Stimulated activated CD8-positive, alpha-beta memory T cell treated with anti-CD3 and anti-CD28 coated beads, Interleukin-2, amount 100 ng/mL, for 48 hours (primary cell): ENCODE results near the gene RFC4.
"Not testable (repeated sequence)": the region's sequence is repeated elsewhere in the genome, so short reads cannot be mapped to it uniquely, and the experiment has no call there.

Experiments
- DNase-seq, 2 donors: peaks; one replicate each; pipeline ENCODE4 v3.0.0-alpha.2; 2020; ENCODE audit warnings: low read depth in 2 of 2

Gene RFC4

DNA sequence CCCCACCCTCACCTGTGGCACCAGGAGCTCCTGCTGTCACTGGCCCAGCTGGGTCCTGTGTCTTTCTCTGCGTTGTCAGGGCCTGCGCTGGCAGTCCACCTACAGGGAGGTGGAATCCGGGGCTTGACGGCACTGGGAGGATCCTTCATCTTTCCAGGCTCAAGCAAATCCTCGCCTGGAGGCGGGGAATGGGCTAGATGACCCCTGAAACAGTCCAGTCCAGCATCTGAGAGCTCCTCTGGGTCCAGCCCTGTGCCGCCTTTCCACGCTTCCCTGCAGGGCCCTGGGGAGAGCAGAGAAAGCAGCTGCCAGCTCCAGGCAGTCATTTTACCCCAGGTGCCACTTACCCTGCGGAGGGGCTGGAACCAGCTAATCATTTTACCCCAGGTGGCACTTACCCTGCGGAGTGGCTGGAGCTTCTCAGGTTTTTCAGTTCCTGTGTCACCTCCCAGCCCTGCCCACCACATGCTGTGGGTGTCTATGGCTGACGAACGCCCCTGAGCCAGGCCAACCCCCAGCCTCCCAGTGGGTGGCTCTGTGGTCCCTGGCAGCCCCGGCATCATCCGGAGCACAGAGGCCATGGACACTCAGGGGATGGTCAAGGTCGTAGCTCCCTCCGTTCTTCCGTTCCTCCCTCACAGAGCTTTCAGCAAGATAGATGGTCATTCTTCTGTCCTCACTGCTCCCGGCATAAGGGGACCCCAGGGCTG lies 18.3 kb upstream of the RFC4 start:
- no peak for DNase-seq

DNA sequence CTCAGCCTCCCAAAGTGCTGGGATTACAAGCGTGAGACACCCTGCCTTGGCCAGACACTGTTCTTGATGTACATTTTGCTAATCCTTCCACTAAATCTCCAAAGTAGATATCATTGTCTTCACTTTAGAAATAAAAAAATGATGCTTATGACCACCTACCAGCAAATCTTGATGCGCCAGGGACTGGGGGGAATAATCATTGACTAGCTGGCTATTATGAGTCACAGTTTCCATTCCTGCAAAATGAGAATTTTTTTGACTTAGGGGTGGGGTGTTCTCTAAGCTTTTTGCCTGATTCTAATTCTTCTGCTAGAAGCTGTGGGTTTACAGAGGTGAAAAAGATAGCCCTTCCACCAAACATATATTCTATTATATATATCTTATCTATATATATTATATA lies 17.1 kb upstream of the RFC4 start:
- no peak for DNase-seq

DNA sequence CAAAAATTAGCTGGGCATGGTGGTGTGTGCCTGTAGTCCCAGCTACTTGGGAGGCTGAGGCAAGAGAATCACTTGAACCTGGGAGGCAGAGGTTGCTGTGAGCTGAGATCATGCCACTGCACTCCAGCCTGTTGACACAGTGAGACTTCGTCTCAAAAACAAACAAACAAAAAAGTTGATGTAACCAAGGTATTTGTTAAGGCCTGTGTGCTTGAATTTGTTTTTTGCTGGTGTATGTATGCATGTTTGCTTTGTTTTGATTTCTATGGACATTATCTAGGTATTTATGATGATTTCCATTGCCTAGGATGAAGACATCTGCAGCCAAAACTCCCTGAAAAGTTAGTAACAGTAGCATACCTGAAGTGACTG lies 16.1 kb upstream of the RFC4 start:
- DNase-seq: not testable (repeated sequence)

DNA sequence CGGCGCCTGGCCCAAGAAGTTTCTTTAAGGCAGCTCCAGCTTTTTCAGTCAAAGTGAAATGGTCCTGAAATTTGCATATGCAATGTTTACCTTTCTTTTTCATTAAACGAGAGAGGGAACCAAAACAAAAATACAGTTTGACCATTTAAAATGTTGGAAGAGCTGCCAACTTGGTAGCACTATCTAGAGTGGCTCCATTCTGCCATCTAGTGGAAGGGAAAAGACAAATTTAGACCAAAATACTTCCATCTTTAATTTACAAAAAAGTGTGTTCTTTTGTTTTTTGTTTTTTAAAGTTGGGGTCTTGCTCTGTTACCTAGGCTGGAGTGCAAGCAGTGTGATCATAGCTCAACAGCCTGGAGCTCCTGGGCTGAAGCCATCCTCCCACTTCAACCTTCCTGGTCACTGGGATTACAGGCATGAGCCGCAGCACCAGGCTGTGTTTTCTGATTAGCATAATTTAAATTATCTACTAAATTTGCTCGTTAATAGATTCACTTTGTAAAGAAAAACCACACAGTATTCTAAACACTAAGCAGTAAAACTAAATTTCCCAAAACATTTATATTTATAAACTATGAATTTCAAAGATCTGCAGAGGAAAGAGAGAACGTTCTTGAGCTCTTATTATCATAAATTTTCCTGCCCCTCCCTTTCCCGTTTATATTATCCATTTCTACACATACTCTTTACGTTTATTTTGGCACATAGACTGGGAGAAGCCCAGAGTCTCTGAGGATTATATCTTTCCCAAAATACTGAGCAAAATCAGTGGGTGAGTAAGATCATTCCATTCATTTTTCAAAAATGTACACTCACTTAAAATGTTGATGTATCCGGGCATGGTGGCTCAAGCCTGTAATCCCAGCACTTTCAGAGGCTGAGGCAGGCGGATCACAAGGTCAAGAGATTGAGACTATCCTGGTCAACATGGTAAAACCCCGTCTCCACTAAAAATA lies 15.4 kb upstream of the RFC4 start:
- DNase-seq: no peak

DNA sequence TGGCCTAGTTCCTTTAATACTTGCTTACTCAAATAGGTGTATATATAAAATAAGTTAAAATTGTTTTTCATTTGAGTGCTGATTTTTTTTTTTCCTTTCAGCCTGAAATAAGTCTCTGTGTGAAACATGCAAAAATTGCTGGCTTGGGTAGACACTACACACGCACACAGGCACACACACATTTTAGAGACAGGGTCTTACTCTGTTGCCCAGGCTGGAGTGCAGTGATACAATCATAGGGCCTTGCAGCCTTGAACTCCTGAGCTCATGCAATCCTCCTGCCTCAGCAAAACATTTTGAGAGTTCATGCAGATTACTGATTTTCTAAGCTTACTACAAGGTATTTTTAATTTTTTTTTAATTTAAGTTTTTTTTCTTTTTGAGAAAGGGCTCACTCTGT lies 12.7 kb upstream of the RFC4 start:
- no peak for DNase-seq

DNA sequence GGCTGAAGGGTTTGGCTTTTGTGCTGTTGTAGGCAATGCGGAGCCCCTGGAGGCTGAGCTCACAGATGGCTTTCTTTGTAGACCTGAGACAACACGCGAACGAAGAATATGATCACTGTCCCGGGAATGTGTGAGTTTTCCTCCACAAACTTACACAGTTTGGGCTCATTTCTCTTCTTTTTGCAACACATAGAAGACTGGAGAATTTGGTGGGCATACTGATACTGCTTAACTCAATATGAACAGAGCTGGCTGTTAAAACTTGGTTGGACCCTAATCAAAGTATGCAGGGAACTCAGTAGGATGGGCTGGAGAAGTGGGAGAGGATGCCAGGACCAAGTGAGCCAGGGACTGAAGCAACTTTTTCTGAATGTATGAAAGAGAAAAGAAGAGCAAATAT lies 12.2 kb upstream of the RFC4 start:
- DNase-seq: no peak

DNA sequence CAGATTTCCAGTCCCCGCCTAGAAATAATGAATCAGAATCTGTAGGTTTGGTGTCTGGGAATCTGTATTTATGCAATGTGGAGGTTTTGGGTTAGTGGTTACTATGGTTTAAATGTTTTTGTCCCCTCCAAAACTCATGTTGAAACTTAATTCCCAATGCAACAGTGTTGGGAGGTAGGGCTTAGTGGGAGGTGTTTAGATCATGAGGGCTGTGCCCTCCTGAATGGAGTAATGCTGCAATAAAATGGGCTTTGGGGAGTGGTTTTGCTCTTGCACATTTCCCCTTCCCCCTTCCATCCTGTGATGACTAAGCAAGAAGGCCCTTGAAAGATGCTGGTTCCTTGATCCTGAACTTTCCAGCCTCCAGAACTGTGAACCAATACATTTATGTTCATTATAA lies 9.2 kb upstream of the RFC4 start:
- no peak for DNase-seq

DNA sequence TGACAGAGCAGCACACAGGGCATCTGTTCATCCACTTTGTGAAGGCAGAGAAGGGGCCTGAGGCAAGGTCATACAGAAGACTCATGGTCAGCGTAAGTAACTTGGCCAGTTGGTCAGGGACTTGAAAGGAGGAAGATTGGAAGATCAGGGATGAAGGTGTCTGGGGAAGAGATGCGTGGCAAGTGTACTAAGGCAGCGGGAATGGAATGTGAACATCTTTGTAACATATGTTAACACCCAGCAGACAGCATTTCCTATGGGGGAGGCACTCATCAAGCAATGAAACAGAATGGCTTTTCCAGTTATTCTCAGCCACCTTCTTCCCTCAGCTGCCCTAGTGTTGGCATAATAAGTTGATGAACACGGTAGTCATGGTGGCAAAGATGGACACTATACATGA lies 7.8 kb upstream of the RFC4 start:
- no peak for DNase-seq

DNA sequence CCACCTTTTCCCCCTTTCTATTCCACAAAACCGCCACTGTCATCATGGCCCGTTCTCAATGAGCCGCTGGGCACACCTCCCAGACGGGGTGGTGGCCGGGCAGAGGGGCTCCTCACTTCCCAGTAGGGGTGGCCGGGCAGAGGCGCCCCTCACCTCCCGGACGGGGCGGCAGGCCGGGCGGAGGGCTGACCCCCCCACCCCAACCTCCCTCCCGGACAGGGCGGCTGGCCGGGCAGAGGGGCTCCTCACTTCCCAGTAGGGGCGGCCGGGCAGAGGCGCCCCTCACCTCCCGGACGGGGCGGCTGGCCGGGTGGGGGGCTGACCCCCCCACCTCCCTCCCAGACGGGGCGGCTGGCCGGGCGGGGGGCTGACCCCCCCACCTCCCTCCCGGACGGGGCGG lies 5.0 kb upstream of the RFC4 start:
- not testable (repeated sequence) for DNase-seq

DNA sequence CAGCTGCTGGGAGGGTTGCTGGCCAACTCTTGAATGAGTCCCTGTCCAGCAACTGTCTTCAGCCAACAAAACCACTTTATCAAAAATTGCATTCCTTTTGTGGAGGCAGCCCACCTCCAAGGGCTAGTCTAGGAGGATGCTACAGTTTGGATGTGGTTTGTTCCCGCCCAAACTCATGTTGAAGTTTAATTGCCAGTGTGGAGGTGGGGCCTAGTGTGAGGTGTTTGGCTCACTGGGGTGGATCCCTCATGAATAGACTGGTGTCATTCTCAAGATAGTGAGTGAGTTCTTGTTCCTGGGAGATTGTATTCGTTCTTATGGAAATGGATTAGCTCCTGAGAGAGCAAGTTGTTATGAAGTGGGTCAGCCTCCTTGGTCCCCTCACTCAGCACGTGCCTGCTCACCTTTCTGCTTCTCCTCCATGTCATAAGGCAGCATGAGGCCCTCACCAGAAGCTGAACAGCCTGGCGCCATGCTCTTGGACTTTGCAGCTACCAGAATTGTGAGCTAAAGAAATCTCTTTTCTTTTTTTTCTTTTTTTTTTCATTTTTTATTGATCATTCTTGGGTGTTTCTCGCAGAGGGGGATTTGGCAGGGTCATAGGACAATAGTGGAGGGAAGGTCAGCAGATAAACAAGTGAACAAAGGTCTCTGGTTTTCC lies 4.2 kb upstream of the RFC4 start:
- no peak for DNase-seq

DNA sequence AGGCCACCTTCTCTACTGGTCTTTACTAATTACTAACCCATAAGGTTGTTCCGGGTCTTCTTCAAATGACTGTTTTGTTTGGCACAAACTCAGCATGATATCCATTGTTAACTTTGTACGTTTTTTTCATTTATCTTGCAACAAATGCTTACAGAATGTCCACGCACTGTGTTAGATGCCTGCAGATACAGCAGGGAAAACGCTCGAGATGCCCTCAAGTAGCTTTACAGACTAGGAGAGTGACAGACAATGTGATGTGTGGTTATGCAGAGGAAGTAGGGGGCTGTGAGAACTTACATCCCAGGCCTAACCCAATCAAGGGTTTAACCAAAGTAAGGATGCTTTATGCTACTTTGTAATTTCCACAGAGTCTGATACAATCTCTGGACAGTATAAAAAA lies 949 bp upstream of the RFC4 start:
- DNase-seq: no peak

DNA sequence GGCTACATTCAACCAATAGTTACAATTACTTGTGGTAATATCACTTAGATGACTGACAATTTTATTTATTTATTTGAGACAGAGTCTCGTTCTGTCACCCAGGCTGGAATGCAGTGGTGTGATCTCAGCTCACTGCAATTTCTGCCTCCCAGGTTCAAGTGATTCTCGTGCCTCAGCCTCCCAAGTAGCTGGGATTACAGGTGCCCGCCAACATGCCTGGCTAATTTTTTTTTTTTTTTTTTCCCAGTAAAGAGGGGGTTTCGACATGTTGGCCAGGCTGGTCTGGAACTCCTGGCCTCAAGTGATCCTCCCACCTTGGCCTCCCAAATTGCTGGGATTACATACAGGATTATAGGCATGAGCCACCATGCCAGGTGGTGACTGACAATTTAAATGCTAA lies 2.8 kb downstream of the RFC4 start:
- DNase-seq: not testable (repeated sequence)

DNA sequence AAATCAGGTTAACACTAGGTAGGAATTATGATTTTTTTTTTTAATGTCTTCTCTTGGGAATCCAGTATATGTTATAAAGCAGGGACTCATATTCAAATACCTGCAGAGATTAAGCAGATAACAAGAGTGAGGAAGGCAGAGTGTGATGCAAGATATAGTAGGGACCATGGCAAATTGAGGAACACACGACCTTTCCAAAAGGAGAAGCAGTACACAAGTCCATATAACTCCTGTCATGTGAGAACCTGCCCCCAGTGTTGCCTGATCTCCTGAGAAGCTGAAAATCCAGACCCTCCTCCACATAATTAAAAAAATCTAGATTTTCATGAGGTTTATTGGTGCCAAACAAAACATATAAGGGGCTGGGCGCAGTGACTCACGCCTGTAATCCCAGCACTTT lies 3.6 kb downstream of the RFC4 start:
- DNase-seq: no peak

DNA sequence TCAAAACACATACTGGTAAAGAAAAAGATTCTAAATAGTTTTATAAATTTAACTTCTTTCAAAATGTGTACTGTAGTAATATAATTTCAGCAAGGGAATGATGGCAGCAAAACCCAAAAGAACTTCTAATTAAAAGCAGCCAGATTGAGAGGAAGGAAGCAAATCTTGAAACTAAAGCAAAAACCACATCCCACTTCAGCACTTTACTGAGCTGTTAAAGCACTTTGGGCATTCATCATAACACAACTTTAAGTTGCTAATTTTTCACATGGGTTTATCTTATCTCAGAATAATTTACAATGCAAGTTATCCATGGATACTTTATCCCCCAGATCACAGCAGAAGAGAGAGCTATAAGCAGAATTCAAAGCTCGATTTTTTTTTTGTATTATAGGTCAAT lies 6.0 kb downstream of the RFC4 start:
- DNase-seq: no peak

DNA sequence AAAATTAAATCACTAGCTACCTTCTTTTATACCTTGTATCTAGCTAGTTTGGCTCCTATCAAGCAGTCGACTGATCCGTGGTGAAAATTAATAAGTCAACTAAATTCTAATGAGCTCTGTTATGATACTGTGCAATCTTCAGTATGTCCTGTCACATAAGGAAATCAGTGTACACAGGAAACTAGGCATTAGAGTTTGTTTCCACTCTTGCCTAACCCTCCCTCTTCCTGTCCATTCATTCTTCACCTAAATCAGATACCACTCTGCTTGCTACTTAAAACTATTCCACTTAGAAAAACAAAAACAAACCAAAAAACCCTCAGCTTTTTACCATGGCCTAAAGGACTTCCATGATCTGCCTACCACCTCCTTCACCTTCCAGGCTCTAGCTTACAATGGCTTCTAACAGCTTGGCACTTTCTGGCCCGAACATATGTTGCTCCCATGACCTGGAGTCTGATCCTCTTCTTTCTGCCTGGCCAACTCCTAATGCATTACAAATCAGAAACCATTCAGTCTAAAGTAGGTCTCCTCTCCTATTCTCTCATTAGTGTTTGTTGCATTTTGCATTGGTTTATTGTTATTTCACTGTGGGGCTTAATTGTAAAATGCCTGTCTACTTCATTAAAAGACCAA lies 7.9 kb downstream of the RFC4 start:
- no peak for DNase-seq

DNA sequence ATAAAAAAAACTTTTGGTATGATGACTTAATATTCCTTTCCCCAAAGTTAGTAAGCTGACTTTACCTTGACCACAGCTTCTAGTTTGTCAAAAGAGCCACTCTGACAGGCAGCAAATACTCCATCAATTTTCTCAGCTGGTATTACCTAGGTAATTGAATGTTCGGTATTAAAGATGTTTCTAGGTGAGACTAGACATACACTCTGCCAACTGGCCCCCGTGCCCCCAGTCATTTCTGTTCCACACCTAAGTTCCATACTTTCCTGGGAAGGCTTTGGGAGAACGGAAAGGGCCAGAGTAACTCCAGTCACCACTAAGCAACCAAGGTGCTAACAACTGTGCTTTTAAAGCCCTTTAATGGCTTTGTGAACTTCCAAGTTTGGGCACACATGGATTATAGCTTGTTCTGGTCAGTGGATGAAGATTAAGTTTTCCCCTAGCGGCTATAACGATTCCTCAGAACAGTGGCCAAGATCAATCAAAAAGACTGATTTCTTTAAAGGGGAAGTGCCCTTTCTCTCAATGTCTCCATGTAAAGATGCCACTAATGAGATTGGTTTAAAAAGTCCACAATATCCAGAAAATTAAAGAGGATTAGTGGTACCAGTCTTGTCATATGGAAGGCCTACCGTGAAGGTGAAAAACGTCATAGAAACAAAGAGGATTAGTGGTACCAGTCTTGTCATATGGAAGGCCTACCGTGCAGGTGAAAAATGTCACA lies 15.9 kb downstream of the RFC4 start:
- DNase-seq: no peak

DNA sequence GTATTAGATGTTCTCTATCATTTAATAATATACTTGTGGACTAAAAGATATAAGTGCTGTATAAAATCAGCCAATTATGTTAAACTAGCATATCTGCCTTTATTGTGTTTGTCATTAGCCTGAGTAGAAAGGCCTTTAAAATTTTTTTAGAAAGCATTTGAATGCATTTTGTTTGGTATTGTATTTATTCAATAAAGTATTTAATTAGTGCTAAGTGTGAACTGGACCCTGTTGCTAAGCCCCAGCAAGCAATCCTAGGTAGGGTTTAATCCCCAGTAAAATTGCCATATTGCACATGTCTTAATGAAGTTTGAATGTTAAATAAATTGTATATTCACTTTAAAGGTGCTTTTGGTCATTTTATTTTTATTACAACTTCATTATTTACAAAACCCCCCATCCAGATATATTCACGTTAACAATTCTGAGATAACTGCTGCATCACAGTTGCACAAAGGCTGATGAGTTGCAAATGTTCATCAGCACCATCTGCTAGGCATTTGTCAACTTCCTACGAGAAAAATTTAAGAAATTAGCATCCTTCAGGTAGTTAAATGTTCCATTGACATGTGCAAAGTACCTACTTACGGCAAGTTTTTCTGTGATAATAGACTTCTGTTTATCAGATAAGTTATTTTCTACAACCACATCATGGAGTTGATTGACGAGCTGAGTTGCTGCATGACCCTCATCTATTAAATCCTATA lies 16.6 kb downstream of the RFC4 start:
- no peak for DNase-seq

DNA sequence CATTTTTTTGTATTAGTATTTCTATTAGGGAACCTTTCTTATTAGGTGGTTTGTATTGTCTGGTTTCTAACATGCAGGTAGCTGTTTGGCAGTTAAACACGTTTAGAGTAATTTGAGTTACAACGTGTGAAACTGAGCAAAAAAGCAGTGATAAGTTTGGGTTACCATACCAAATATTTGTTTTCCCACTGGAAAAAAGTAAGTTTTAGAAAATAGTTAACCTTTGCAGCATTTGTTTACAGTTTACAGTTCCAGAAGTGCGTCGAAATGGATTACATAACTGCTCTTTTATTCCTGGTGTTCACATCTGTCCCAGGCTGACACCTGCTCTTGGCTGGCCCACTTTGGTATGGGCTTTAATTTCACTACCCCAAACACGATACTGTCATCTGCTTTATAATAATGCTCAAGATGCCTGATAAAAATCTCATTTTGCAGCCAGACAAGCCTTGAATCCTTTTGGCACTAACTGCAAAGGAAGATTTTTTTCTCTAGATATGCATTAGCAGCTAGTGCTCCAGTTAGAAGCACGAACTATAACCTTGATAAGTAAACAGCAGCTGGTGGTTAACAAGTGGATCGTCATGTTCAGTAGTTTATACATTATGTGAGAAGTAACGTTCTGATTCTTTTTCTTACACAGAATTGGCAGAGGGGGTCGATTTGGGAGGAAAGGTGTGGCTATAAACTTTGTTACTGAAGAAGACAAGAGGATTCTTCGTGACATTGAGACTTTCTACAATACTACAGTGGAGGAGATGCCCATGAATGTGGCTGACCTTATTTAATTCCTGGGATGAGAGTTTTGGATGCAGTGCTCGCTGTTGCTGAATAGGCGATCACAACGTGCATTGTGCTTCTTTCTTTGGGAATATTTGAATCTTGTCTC lies 17.6 kb downstream of the RFC4 start:
- DNase-seq: no peak

DNA sequence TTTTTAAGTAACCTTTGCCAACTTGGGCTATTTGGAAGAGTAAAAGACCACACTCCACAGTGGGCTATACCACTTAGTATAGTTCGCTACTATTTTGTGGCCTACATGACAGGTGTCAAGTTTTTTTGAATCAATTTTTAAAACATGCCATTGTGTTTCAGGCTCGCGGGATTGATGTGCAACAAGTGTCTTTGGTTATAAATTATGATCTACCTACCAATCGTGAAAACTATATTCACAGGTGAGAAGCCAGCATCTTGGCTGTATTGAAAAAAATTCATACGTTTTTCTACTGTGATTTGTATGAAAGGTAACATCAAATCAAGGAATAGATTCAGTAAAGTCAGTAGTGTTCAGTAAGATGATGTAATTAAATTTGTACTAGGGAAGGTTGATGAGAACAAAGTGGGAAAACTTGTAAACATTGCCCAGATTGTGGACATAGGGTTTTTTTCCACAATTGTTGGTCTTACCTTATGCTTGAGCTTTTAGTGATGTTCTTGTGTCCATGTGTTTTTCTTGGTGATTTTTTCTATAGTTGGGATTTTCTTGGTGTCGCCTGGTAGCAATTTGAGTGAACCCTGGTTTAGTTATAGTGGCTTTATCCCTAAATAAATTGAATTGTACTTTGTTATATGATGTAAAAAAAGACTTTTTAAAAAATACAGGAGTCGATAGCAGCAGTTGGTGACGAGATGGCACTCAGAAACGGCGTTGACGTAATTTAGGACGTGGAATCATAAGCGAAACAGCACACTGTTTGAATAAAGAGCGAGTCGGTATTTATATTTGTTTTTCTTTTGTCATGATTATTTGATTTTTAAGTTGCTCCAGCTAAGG lies 18.4 kb downstream of the RFC4 start:
- DNase-seq: no peak
